ENCODE results near the gene SULF2. TPM values are rescaled to one million over a fixed set of nuclear protein-coding genes. Genes with fewer than 3 reads are reported as not detected.

SULF2 gene
- total RNA-seq, 1 experiment from 2014 or later = 495 TPM

GRCh38 chr20:47667531-47668312, 117.6 kb downstream of the SULF2 start:
- DNase-seq = no peak
- Histone ChIP-seq H3K9me3 (ENCODE audit: insufficient read depth, low read depth) (no peaks in the 10 kb centered on the region), H3K36me3 (ENCODE audit: low read depth) (peaks cover 66% of the 10 kb centered on the region), H3K9me2 (ENCODE audit: insufficient read depth) (no peaks in the 10 kb centered on the region), H4K20me1 (ENCODE audit: insufficient read depth) (peaks cover 14% of the 10 kb centered on the region), H3K27me3 (ENCODE audit: insufficient read depth, low read depth) (no peaks in the 10 kb centered on the region), H3K27ac (no peak overlapping the region), H2AFZ (no peak overlapping the region), H3K4me3 (no peak overlapping the region), H3F3A (ENCODE audit: insufficient read depth, low read depth) (peaks cover 88% of the 10 kb centered on the region), H3K4me2 (no peak overlapping the region), H3K79me2 (ENCODE audit: low read depth) (no peaks in the 10 kb centered on the region), H3K4me1 (replicated peaks; ENCODE audit: insufficient read depth) (no peaks in the 10 kb centered on the region)
- intact Hi-C loops (cut with micrococcal nuclease; ENCODE audit: unreplicated experiment) = no loop called here
- BruUV-seq (replicated peaks) = no TSS peak
- ChIA-PET CTCF (no interaction called here), POLR2A (ENCODE audit: unreplicated experiment) (no interaction called here)
- TF ChIP-seq CTCF (conservative IDR thresholded peaks at IDR 0.05) (no peak), EZH2 (IDR thresholded peaks at IDR 0.05; ENCODE audit: low read depth) (no peak)

- Histone ChIP-seq H3F3A (ENCODE audit: insufficient read depth, low read depth) (peaks cover 88% of the 10 kb centered on the region), H2AFZ (no peak overlapping the region), H3K4me2 (no peak overlapping the region), H3K4me3 (no peak overlapping the region), H3K79me2 (ENCODE audit: low read depth) (no peaks in the 10 kb centered on the region), H3K4me1 (replicated peaks; ENCODE audit: insufficient read depth) (no peaks in the 10 kb centered on the region), H3K36me3 (ENCODE audit: low read depth) (peaks cover 71% of the 10 kb centered on the region), H3K9me2 (ENCODE audit: insufficient read depth) (no peaks in the 10 kb centered on the region), H3K9me3 (ENCODE audit: insufficient read depth, low read depth) (no peaks in the 10 kb centered on the region), H3K27ac (no peak overlapping the region), H3K27me3 (ENCODE audit: insufficient read depth, low read depth) (no peaks in the 10 kb centered on the region), H4K20me1 (ENCODE audit: insufficient read depth) (peaks cover 10% of the 10 kb centered on the region)
- TF ChIP-seq EZH2 (IDR thresholded peaks at IDR 0.05; ENCODE audit: low read depth) = no peak
- no peak for TF ChIP-seq CTCF (conservative IDR thresholded peaks at IDR 0.05)
- no peak for DNase-seq
- POLR2A ChIA-PET (ENCODE audit: unreplicated experiment) = no interaction called here
- CTCF ChIA-PET = no interaction called here
- no TSS peak for BruUV-seq (replicated peaks)
- intact Hi-C loops (cut with micrococcal nuclease; ENCODE audit: unreplicated experiment) = no loop called here
Measured at GRCh38 chr20:47667086-47667485, 118.2 kb downstream of the SULF2 start.

- peaks cover 88% of the 10 kb centered on the region for H3F3A ChIP-seq (ENCODE audit: insufficient read depth, low read depth)
- H2AFZ ChIP-seq = no peak overlapping the region
- peaks cover 6% of the 10 kb centered on the region for H4K20me1 ChIP-seq (ENCODE audit: insufficient read depth)
- H3K4me3 ChIP-seq = no peak overlapping the region
- no peak overlapping the region for H3K4me2 ChIP-seq
- no TSS peak for BruUV-seq (replicated peaks)
- no peaks in the 10 kb centered on the region for H3K9me2 ChIP-seq (ENCODE audit: insufficient read depth)
- no peak for DNase-seq
- intact Hi-C loops (cut with micrococcal nuclease; ENCODE audit: unreplicated experiment) = no loop called here
- CTCF ChIA-PET = no interaction called here
- H3K36me3 ChIP-seq (ENCODE audit: low read depth) = peaks cover 68% of the 10 kb centered on the region
- 0 out of 2 replicates have a peak overlapping the region, but pooled peaks have one; percentile 9 for H3K27ac ChIP-seq
- TF ChIP-seq EZH2 (IDR thresholded peaks at IDR 0.05; ENCODE audit: low read depth) (no peak), CTCF (conservative IDR thresholded peaks at IDR 0.05) (no peak)
- H3K4me1 ChIP-seq (replicated peaks; ENCODE audit: insufficient read depth) = no peaks in the 10 kb centered on the region
- H3K79me2 ChIP-seq (ENCODE audit: low read depth) = no peaks in the 10 kb centered on the region
- no peaks in the 10 kb centered on the region for H3K27me3 ChIP-seq (ENCODE audit: insufficient read depth, low read depth)
- H3K9me3 ChIP-seq (ENCODE audit: insufficient read depth, low read depth) = no peaks in the 10 kb centered on the region
- POLR2A ChIA-PET (ENCODE audit: unreplicated experiment) = no interaction called here
Measured at GRCh38 chr20:47666304-47666703, 119.0 kb downstream of the SULF2 start.

Data from PC-9 (cell line).